Mesenchymal stem cell (in vitro differentiated cells and primary cell): ENCODE measurements around the gene WDR90.

Experiments
- DNase-seq: peaks from one replicate; pipeline ENCODE4 v3.0.0-alpha.2; 2013
- H2AFZ ChIP-seq: one replicate; pipeline ENCODE4 v1.6.1; 2013; ENCODE audit warnings: low read depth, mild to moderate bottlenecking, control low read depth, inconsistent platforms, low read length, moderate library complexity
- H2AK5ac ChIP-seq: 2 replicates; pipeline ENCODE4 v1.6.1; 2013; ENCODE audit warnings: low read length, moderate library complexity, mild to moderate bottlenecking, inconsistent platforms; ENCODE audit not compliant: severe bottlenecking
- H2BK120ac ChIP-seq: one replicate; pipeline ENCODE4 v1.6.1; 2013; ENCODE audit warnings: low read depth, mild to moderate bottlenecking, inconsistent platforms, low read length, moderate library complexity
- H2BK12ac ChIP-seq, 2 experiments: one replicate each; pipeline ENCODE4 v1.6.1; 2013; ENCODE audit warnings: inconsistent platforms in 2 of 2, low read length in 2 of 2, mild to moderate bottlenecking in 2 of 2, moderate library complexity in 2 of 2, control low read depth in 1 of 2
- H2BK15ac ChIP-seq: one replicate; pipeline ENCODE4 v1.6.1; 2013; ENCODE audit warnings: mild to moderate bottlenecking, low read depth, inconsistent platforms; ENCODE audit not compliant: poor library complexity, severe bottlenecking
- H2BK5ac ChIP-seq: 2 replicates; pipeline ENCODE4 v1.6.1; 2013; ENCODE audit warnings: low read depth, mild to moderate bottlenecking, low read length, control low read depth, inconsistent platforms; ENCODE audit not compliant: poor library complexity, severe bottlenecking
- H3K14ac ChIP-seq, 2 experiments: one replicate each; pipeline ENCODE4 v1.6.1; 2013; ENCODE audit warnings: inconsistent platforms in 2 of 2, low read length in 2 of 2, control low read depth in 1 of 2, mild to moderate bottlenecking in 1 of 2, moderate library complexity in 1 of 2
- H3K18ac ChIP-seq, 2 experiments: one replicate each; pipeline ENCODE4 v1.6.1; 2013; ENCODE audit warnings: inconsistent platforms in 2 of 2, low read length in 2 of 2, control low read depth in 1 of 2, low read depth in 1 of 2, mild to moderate bottlenecking in 1 of 2
- H3K23ac ChIP-seq, 2 experiments: one replicate each; pipeline ENCODE4 v1.6.1; 2013; ENCODE audit warnings: inconsistent platforms in 2 of 2, low read length in 2 of 2, mild to moderate bottlenecking in 2 of 2, moderate library complexity in 2 of 2, control low read depth in 1 of 2
- H3K27ac ChIP-seq: 2 replicates; pipeline ENCODE4 v1.5.1; 2013; ENCODE audit warnings: mild to moderate bottlenecking, moderate library complexity, low read length, control low read depth, inconsistent platforms; ENCODE audit not compliant: poor library complexity, severe bottlenecking
- H3K27me3 ChIP-seq, 2 experiments: 2 replicates each; pipeline versions ENCODE4 v1.6.1 to v1.7.0; 2013; ENCODE audit warnings: low read length in 2 of 2, mild to moderate bottlenecking in 2 of 2, moderate library complexity in 2 of 2, control low read depth in 1 of 2, inconsistent platforms in 1 of 2; ENCODE audit not compliant: control insufficient read depth in 1 of 2, insufficient read depth in 1 of 2
- H3K36me3 ChIP-seq, 2 experiments: 2 replicates each; pipeline versions ENCODE4 v1.6.1 to v1.7.0; 2013; ENCODE audit warnings: low read length in 2 of 2, control low read depth in 1 of 2, inconsistent platforms in 1 of 2, low read depth in 1 of 2, mild to moderate bottlenecking in 1 of 2; ENCODE audit not compliant: insufficient read depth in 2 of 2, control insufficient read depth in 1 of 2
- H3K4ac ChIP-seq, 2 experiments: one replicate each; pipeline ENCODE4 v1.6.1; 2013; ENCODE audit warnings: inconsistent platforms in 2 of 2, low read length in 2 of 2, mild to moderate bottlenecking in 2 of 2, moderate library complexity in 2 of 2, control low read depth in 1 of 2, low read depth in 1 of 2
- H3K4me1 ChIP-seq: 2 replicates; pipeline ENCODE4 v1.6.1; 2013; ENCODE audit warnings: low read depth, low read length, control low read depth; ENCODE audit not compliant: control insufficient read depth, insufficient read depth
- H3K4me2 ChIP-seq: 2 replicates; pipeline ENCODE4 v1.6.1; 2013; ENCODE audit warnings: low read length, mild to moderate bottlenecking, inconsistent platforms; ENCODE audit not compliant: poor library complexity, severe bottlenecking
- H3K4me3 ChIP-seq, 2 experiments: 2 replicates each; pipeline versions ENCODE4 v1.5.1 to v1.7.0; 2013; ENCODE audit warnings: low read length in 2 of 2, mild to moderate bottlenecking in 2 of 2, control low read depth in 1 of 2, low read depth in 1 of 2; ENCODE audit not compliant: insufficient read depth in 1 of 2
- H3K79me1 ChIP-seq: replicated peaks from 2 replicates; pipeline ENCODE4 v1.6.1; 2013; ENCODE audit warnings: mild to moderate bottlenecking, control low read depth, low read length, inconsistent platforms; ENCODE audit not compliant: poor library complexity, severe bottlenecking
- H3K9ac ChIP-seq: 2 replicates; pipeline ENCODE4 v1.7.0; 2013; ENCODE audit warnings: mild to moderate bottlenecking, low read length, moderate library complexity
- H3K9me3 ChIP-seq: 2 replicates; pipeline ENCODE4 v1.7.0; 2013; ENCODE audit warnings: mild to moderate bottlenecking, low read length; ENCODE audit not compliant: control insufficient read depth
- H4K8ac ChIP-seq: one replicate; pipeline ENCODE4 v1.6.1; 2013; ENCODE audit warnings: inconsistent platforms, mild to moderate bottlenecking, low read length, moderate library complexity
- H4K91ac ChIP-seq: one replicate; pipeline ENCODE4 v1.6.1; 2013; ENCODE audit warnings: mild to moderate bottlenecking, low read length, inconsistent platforms
- whole genome bisulfite sequencing: methylation state at CpG from one replicate; pipeline ENCODE4 v1.1.7; 2013; ENCODE audit warnings: mixed read lengths; 5-methylcytosine and 5-hydroxymethylcytosine counted together

WDR90 gene

DNA sequence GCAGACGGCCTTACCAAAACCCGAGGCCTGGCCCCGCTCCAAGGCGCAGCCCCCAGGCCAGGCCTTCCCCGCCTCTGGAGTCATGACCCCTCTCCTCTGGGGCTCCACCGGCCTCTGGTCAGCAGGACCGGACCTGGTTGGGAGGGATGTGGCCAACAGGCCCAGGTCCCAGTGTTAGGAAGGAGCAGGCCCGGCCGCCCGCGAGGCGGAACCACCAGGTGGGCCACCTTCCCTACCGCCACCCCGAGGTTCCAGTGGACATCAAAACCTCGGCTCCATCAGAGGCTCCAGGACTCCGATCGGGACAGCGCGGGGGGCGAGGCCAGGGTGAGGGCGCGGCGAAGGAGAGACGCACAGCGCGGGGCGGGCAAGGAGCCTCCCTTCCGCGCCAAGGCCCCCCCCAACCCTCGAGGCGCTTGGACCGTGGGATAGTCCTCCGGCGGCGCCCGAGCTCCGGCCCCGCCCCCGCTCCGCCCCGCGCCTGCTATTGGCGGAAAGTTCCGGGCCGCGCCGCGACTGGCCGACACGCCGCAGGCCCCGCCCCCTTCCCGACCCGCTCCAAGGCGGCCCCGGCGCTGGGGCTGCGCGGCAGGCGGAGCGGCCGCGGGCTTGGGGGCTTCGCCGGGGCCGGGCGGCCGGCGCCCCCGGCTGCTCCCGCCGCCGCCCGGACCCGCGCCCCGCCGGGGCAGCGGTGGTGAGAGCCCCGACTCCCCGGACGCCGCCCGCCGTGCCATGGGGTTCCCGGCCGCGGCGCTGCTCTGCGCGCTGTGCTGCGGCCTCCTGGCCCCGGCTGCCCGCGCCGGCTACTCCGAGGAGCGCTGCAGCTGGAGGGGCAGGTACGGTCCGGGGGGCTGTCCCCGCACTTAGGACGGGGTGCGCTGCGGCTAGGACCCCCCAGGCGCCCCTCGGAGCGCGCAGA is 65.7 kb downstream of the WDR90 start, which contains the start of gene METRN:
TSS of gene METRN (plus strand) at position 561 of the 919 bp plus-strand sequence. CDS start at position 733, 172 bp downstream.
- H2BK15ac ChIP-seq: peak within 1 kb of the TSS; percentile 41
- 24% methylated on average over 40 of the region's 108 CpGs for WGBS

DNA sequence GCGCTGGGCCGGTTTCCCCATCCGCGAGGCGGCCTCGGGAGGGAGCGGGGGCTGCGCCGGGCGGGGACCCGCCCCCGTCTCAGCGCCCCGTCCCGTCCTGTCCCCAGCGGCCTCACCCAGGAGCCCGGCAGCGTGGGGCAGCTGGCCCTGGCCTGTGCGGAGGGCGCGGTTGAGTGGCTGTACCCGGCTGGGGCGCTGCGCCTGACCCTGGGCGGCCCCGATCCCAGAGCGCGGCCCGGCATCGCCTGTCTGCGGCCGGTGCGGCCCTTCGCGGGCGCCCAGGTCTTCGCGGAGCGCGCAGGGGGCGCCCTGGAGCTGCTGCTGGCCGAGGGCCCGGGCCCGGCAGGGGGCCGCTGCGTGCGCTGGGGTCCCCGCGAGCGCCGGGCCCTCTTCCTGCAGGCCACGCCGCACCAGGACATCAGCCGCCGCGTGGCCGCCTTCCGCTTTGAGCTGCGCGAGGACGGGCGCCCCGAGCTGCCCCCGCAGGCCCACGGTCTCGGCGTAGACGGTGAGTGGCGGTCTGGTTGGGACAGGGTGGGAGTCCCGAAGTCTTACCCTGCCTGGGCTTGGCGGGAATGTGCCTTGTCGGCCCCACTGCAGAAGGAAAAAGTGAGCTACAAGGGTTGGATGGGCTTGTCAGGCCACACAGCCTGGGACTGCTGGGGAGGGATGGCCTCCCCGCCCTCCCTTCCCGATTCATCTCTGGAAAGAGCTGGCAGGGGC is 66.5 kb downstream of the WDR90 start:
- Histone ChIP-seq H3K14ac (peak overlapping the region in 1 of 2 experiments; percentile 96), H4K8ac (no peak overlapping the region), H2BK5ac (no peak overlapping the region), H2AFZ (peak overlapping the region; percentile 36), H3K9ac (peak overlapping the region; percentile 65), H3K27me3 (peaks cover 0 to 8% of the 10 kb centered on the region in 2 experiments), H3K4me1 (peaks cover 62% of the 10 kb centered on the region), H3K9me3 (no peaks in the 10 kb centered on the region), H3K4ac (peak overlapping the region in 1 of 2 experiments; percentile 34), H3K4me2 (peak overlapping the region; percentile 97), H3K4me3 (peak overlapping the region; percentile 63 to 75), H4K91ac (peak overlapping the region; percentile 43), H3K23ac (peak overlapping the region in 1 of 2 experiments; percentile 67), H2BK12ac (peak overlapping the region in 1 of 2 experiments; percentile 45), H3K27ac (peak overlapping the region; percentile 13), H3K18ac (peak overlapping the region in 1 of 2 experiments; percentile 71), H2BK120ac (peak overlapping the region; percentile 50), H2BK15ac (no peak overlapping the region), H3K36me3 (peaks cover 0 to 22% of the 10 kb centered on the region in 2 experiments), H2AK5ac (no peak overlapping the region), H3K79me1 (peaks cover 26% of the 10 kb centered on the region)
- DNase-seq: peak; percentile 30
- 16% methylated on average over 24 of the region's 74 CpGs for WGBS

More for the DNA sequence above, 65.7 kb downstream of the WDR90 start, which contains the start of gene METRN:
- H3K79me1 ChIP-seq: peaks cover 21% of the 10 kb centered on the region
- peak within 1 kb of the TSS in 1 of 2 experiments; percentile 84 for H2BK12ac ChIP-seq
- peaks cover 5 to 16% of the 10 kb centered on the region in 2 experiments for H3K27me3 ChIP-seq
- peak within 1 kb of the TSS; percentile 44 for H2AK5ac ChIP-seq
- peak within 1 kb of the TSS in 1 of 2 experiments; percentile 67 for H3K23ac ChIP-seq
- peak within 1 kb of the TSS; percentile 65 for H3K9ac ChIP-seq
- H2BK5ac ChIP-seq: no peak within 1 kb of the TSS
- H3K18ac ChIP-seq: peak within 1 kb of the TSS in 1 of 2 experiments; percentile 74
- H2AFZ ChIP-seq: peak within 1 kb of the TSS; percentile 36
- peak within 1 kb of the TSS in 1 of 2 experiments; percentile 34 for H3K4ac ChIP-seq
- H3K4me1 ChIP-seq: peaks cover 61% of the 10 kb centered on the region
- H3K36me3 ChIP-seq: peaks cover 0 to 22% of the 10 kb centered on the region in 2 experiments
- H3K4me3 ChIP-seq: peak within 1 kb of the TSS; percentile 63 to 75
- peak within 1 kb of the TSS; percentile 21 for H4K8ac ChIP-seq
- peak within 1 kb of the TSS; percentile 13 for H3K27ac ChIP-seq
- DNase-seq: peak; percentile 89
- peak within 1 kb of the TSS; percentile 50 for H2BK120ac ChIP-seq
- H3K9me3 ChIP-seq: no peaks in the 10 kb centered on the region
- H3K4me2 ChIP-seq: peak within 1 kb of the TSS; percentile 97
- peak within 1 kb of the TSS in 1 of 2 experiments; percentile 96 for H3K14ac ChIP-seq
- peak within 1 kb of the TSS; percentile 60 for H4K91ac ChIP-seq

DNA sequence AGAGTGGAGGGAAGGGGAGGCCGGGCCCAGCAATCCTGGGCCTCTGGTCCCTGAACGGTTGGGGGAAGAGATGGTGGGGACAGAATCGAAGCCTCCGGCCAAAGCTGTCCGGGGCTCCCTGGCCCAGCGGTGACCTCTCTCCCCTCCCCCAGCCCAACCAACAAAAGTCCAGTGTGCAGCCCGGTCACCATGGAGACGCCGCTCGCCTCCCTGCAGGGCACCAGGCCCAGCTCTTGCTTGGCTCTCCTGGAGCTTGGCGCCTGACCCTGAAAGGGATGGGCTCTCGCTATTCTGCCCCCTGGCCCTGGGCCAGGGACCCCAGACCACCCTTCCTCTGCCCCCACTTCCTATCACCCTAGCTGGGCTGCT is 67.0 kb downstream of the WDR90 start:
- Histone ChIP-seq H3K36me3 (peaks cover 0 to 22% of the 10 kb centered on the region in 2 experiments), H2BK12ac (no peak overlapping the region), H2BK5ac (no peak overlapping the region), H2BK120ac (no peak overlapping the region), H3K9ac (peak overlapping the region; percentile 65), H3K4me1 (peaks cover 62% of the 10 kb centered on the region), H3K27ac (peak overlapping the region; percentile 13), H3K14ac (no peak overlapping the region), H4K8ac (no peak overlapping the region), H2AFZ (peak overlapping the region; percentile 24), H3K4me2 (peak overlapping the region; percentile 97), H3K18ac (peak overlapping the region in 1 of 2 experiments; percentile 71), H3K4ac (no peak overlapping the region), H4K91ac (no peak overlapping the region), H3K23ac (peak overlapping the region in 1 of 2 experiments; percentile 67), H3K9me3 (no peaks in the 10 kb centered on the region), H3K79me1 (peaks cover 26% of the 10 kb centered on the region), H3K27me3 (peaks cover 0 to 3% of the 10 kb centered on the region in 2 experiments), H2AK5ac (no peak overlapping the region), H2BK15ac (no peak overlapping the region), H3K4me3 (peak overlapping the region; percentile 48 to 75)
- DNase-seq: peak; percentile 45
- WGBS: 23% methylated on average over 11 of the region's 12 CpGs
